HepG2 (cell line): ENCODE data around the gene APC2. TPM values are rescaled to one million over a fixed set of nuclear protein-coding genes. Genes with fewer than 3 reads are reported as not detected.
A peak's percentile ranks its signal among the peaks of the same experiment; 100 is the strongest.

ENCODE experiments used
- ATAC-seq: fragments of 200-7000 bp; cut with Tn5 transposase; 3 replicates; pipeline ENCODE4 v1.9.1; 2020; ENCODE audit warnings: mild to moderate bottlenecking, moderate library complexity
- BruUV-seq: library from RNA; stranded (reverse); fragments of 400-500 nt; replicated peaks from 2 replicates; lab custom pipeline; 2021; lab: Mats Ljungman, UMichigan
- CTCF ChIA-PET: fragments of 300-600 bp; formaldehyde crosslinking; extraction: SDS; loops from one replicate; lab custom pipeline; 2021; ENCODE audit warnings: low total read pairs, inconsistent platforms, low intra/inter-chr PET ratio; lab: Yijun Ruan, JAX
- POLR2A ChIA-PET: fragments of 350-600 bp; sonication (Branson Sonifier 250); formaldehyde crosslinking; loops from one replicate; lab custom pipeline; 2020; ENCODE audit warnings: antibody characterized with exemption, inconsistent platforms; lab: Yijun Ruan, JAX
- DNase-seq: peaks from one replicate; pipeline ENCODE4 v3.0.0-alpha.2; 2015; ENCODE audit warnings: low spot score
- FAIRE-seq: peaks from 3 replicates; lab custom pipeline; 2011; peaks lifted over from hg19 to GRCh38; lab: Jason Lieb, UNC
- H2AFZ ChIP-seq: one replicate; pipeline ENCODE4 v1.6.1; 2011; ENCODE audit warnings: low read length, inconsistent platforms
- H3K27ac ChIP-seq: fragments of 300-600 bp; 3 replicates; pipeline ENCODE4 v1.8.0; 2011; ENCODE audit warnings: mixed run types, mild to moderate bottlenecking, mixed read lengths, low read length, inconsistent platforms; ENCODE audit not compliant: insufficient read depth; ENCODE audit errors: extremely low read length
- H3K27me3 ChIP-seq, 2 experiments: fragments of 200-600 bp in 1 of 2; 2 replicates in 1 of 2; 3 replicates in 1 of 2; pipeline versions ENCODE4 v1.6.0 to v1.8.0; 2011; ENCODE audit warnings: low read length in 2 of 2, mild to moderate bottlenecking in 2 of 2, moderate library complexity in 2 of 2, inconsistent platforms in 1 of 2; ENCODE audit not compliant: insufficient read depth in 2 of 2, control insufficient read depth in 1 of 2
- H3K36me3 ChIP-seq, 2 experiments: fragments of 200-600 bp in 1 of 2; replicated peaks in 1 of 2; 2 replicates in 1 of 2; 3 replicates in 1 of 2; pipeline versions ENCODE4 v1.5.1 to v1.8.0; 2011; ENCODE audit warnings: low read length in 2 of 2, inconsistent platforms in 1 of 2; ENCODE audit not compliant: insufficient read depth in 2 of 2, control insufficient read depth in 1 of 2
- H3K4me1 ChIP-seq: 2 replicates; pipeline ENCODE4 v1.5.1; 2012; ENCODE audit warnings: low read length, inconsistent platforms; ENCODE audit not compliant: insufficient read depth
- H3K4me2 ChIP-seq: 2 replicates; pipeline ENCODE4 v1.6.0; 2011; ENCODE audit warnings: low read depth, low read length, inconsistent platforms
- H3K4me3 ChIP-seq, 3 experiments: fragments of 200-600 bp in 1 of 3; sonication (generic), shearing (Covaris generic) in 1 of 3; replicated peaks in 1 of 3; 2 replicates each; pipeline ENCODE4 v1.5.1; 2011 to 2016; ENCODE audit warnings: low read length in 3 of 3, inconsistent platforms in 2 of 3, low read depth in 2 of 3, mild to moderate bottlenecking in 2 of 3, control low read depth in 1 of 3, mixed read lengths in 1 of 3; ENCODE audit not compliant: insufficient read depth in 1 of 3
- H3K79me2 ChIP-seq: one replicate; pipeline ENCODE4 v1.6.1; 2011; ENCODE audit warnings: low read length, inconsistent platforms; ENCODE audit not compliant: insufficient read depth
- H3K9ac ChIP-seq: 2 replicates; pipeline ENCODE4 v1.6.0; 2011; ENCODE audit warnings: mild to moderate bottlenecking, low read depth, low read length, inconsistent platforms; ENCODE audit not compliant: insufficient read depth
- H3K9me3 ChIP-seq: 2 replicates; pipeline ENCODE4 v1.5.1; 2012; ENCODE audit warnings: mild to moderate bottlenecking, low read length
- H4K20me1 ChIP-seq: 2 replicates; pipeline ENCODE4 v1.6.0; 2011; ENCODE audit warnings: inconsistent platforms, mild to moderate bottlenecking, low read length, moderate library complexity; ENCODE audit not compliant: insufficient read depth
- ATF7 ChIP-seq, 2 experiments: fragments of 450-650 bp in 1 of 2; sonication (generic) in 1 of 2; formaldehyde crosslinking in 1 of 2; IDR thresholded peaks; 2 replicates each; pipeline versions ENCODE4 v1.4.0 to v1.6.1; 2016 to 2020; ENCODE audit warnings: antibody characterized with exemption in 1 of 2, mild to moderate bottlenecking in 1 of 2, missing genetic modification reagents in 1 of 2
- CENPX ChIP-seq: sonication (generic); formaldehyde crosslinking; IDR thresholded peaks from 2 replicates; pipeline ENCODE4 v1.9.0; 2021; ENCODE audit warnings: mild to moderate bottlenecking, missing genetic modification reagents, moderate library complexity
- HIVEP1 ChIP-seq: sonication (generic); formaldehyde crosslinking; IDR thresholded peaks from 2 replicates; pipeline ENCODE4 v1.4.0; 2020; ENCODE audit warnings: mild to moderate bottlenecking, missing genetic modification reagents
- HNRNPUL1 ChIP-seq: fragments of 200-400 bp; formaldehyde crosslinking; IDR thresholded peaks from 2 replicates; pipeline ENCODE4 v1.6.1; 2017; ENCODE audit warnings: low read depth, mild to moderate bottlenecking, low read length, moderate library complexity
- HOXA3 ChIP-seq: sonication (generic); formaldehyde crosslinking; IDR thresholded peaks from 2 replicates; pipeline ENCODE4 v1.5.0; 2020; ENCODE audit warnings: missing genetic modification reagents
- KLF16 ChIP-seq, 2 experiments: sonication (generic) in 1 of 2; formaldehyde crosslinking in 1 of 2; IDR thresholded peaks; 2 replicates each; pipeline versions ENCODE4 v1.6.1 to v1.8.0; 2016 to 2023; ENCODE audit warnings: missing genetic modification reagents in 2 of 2, missing compliant biosample characterization in 1 of 2
- MAZ ChIP-seq, 2 experiments: sonication (generic) in 1 of 2; formaldehyde crosslinking in 1 of 2; IDR thresholded peaks; 2 replicates each; pipeline versions ENCODE4 v1.5.0 to v1.6.1; 2012 to 2020; ENCODE audit warnings: low read depth in 2 of 2, mild to moderate bottlenecking in 2 of 2, borderline replicate concordance in 1 of 2, improper control_type of control experiment in 1 of 2, low read length in 1 of 2, missing genetic modification reagents in 1 of 2, moderate library complexity in 1 of 2
- POLR2A ChIP-seq, 2 experiments: IDR thresholded peaks; 2 replicates each; pipeline ENCODE4 v1.6.1; 2011; ENCODE audit warnings: low read depth in 2 of 2, low read length in 2 of 2, mild to moderate bottlenecking in 1 of 2, moderate library complexity in 1 of 2; ENCODE audit not compliant: insufficient read depth in 1 of 2
- RBM22 ChIP-seq: fragments of 200-400 bp; formaldehyde crosslinking; optimal IDR thresholded peaks from 2 replicates; pipeline ENCODE3; 2017; ENCODE audit warnings: mild to moderate bottlenecking, low read length, moderate library complexity
- RXRA ChIP-seq: sonication (generic); formaldehyde crosslinking; IDR thresholded peaks from 2 replicates; pipeline ENCODE4 v1.5.1; 2020; ENCODE audit warnings: missing genetic modification reagents
- SALL1 ChIP-seq: sonication (generic); formaldehyde crosslinking; IDR thresholded peaks from 2 replicates; pipeline ENCODE4 v1.8.0; 2022; ENCODE audit warnings: mild to moderate bottlenecking, missing genetic modification reagents
- SIN3A ChIP-seq: IDR thresholded peaks from 2 replicates; pipeline ENCODE4 v1.6.1; 2011; ENCODE audit warnings: low read depth, mild to moderate bottlenecking, control low read depth, low read length, borderline replicate concordance
- TP53 ChIP-seq: sonication (generic); formaldehyde crosslinking; conservative IDR thresholded peaks from 2 replicates; pipeline ENCODE4 v1.4.0; 2020; ENCODE audit warnings: missing genetic modification reagents
- ZMYM3 ChIP-seq: sonication (generic); formaldehyde crosslinking; IDR thresholded peaks from 2 replicates; pipeline ENCODE4 v1.5.1; 2020; ENCODE audit warnings: mild to moderate bottlenecking, missing genetic modification reagents
- ZMYM4 ChIP-seq: sonication (generic); formaldehyde crosslinking; IDR thresholded peaks from 2 replicates; pipeline ENCODE4 v1.8.1; 2023; ENCODE audit warnings: mild to moderate bottlenecking, missing genetic modification reagents
- ZNF17 ChIP-seq: sonication (generic); formaldehyde crosslinking; IDR thresholded peaks from 2 replicates; pipeline ENCODE4 v1.5.0; 2020; ENCODE audit warnings: mild to moderate bottlenecking, missing genetic modification reagents
- ZNF280D ChIP-seq: sonication (generic); formaldehyde crosslinking; IDR thresholded peaks from 2 replicates; pipeline ENCODE4 v1.5.1; 2020; ENCODE audit warnings: mild to moderate bottlenecking, missing genetic modification reagents
- ZNF343 ChIP-seq: sonication (generic); formaldehyde crosslinking; IDR thresholded peaks from 2 replicates; pipeline ENCODE4 v1.4.0; 2020; ENCODE audit warnings: mild to moderate bottlenecking, missing genetic modification reagents
- ZNF414 ChIP-seq: sonication (generic); formaldehyde crosslinking; IDR thresholded peaks from 2 replicates; pipeline ENCODE4 v1.5.0; 2020; ENCODE audit warnings: missing genetic modification reagents
- ZNF556 ChIP-seq: sonication (generic); formaldehyde crosslinking; IDR thresholded peaks from 2 replicates; pipeline ENCODE4 v1.4.0; 2020; ENCODE audit warnings: mild to moderate bottlenecking, missing genetic modification reagents, borderline replicate concordance
- WGBS: methylation state at CpG from one replicate; pipeline ENCODE4 v1.1.6; 2017; ENCODE audit warnings: low lambda C conversion rate; 5-methylcytosine and 5-hydroxymethylcytosine counted together
- in situ Hi-C: cut with HindIII; loops from 2 replicates; pipeline ENCODE4 v1.10.0; 2017; ENCODE audit warnings: low pct_unique_long_range_greater_than_20kb; ENCODE audit not compliant: extremely low pct_ligation_motif_present
- intact Hi-C: fragments of 100-400 bp; cut with micrococcal nuclease; formaldehyde crosslinking; loops from one replicate; pipeline ENCODE4 v1.10.0; 2022; ENCODE audit not compliant: unreplicated experiment
- polyA plus RNA-seq, 8 experiments: library from polyadenylated mRNA; depleted of rRNA in 3 of 8; stranded (reverse) in 7 of 8; unstranded in 1 of 8; fragments of >200 nt; fragmentation: Illumina TruSeq in 4 of 8; extraction: Trizol in 4 of 8; gene quantifications; 2 replicates each; pipeline versions ENCODE4 v1.2.1 to v1.2.3, GENCODE V29; 2011 to 2016; ENCODE audit warnings: low read depth in 4 of 8, missing spikeins in 1 of 8, mixed read lengths in 1 of 8; ENCODE audit not compliant: insufficient read depth in 1 of 8
- total RNA-seq, 5 experiments: library from RNA; depleted of rRNA; stranded (reverse); fragments of >200 nt; fragmentation: Illumina TruSeq; extraction: Trizol; gene quantifications; 2 replicates each; pipeline ENCODE4 v1.2.3, GENCODE V29; 2016; ENCODE audit warnings: low read depth in 1 of 5

Gene APC2
- total and polyA plus RNA-seq, 2 of the 13 experiments (the other 11 are each of a cell fraction or from before 2014, with no cell fraction given): 0.08 to 0.22 TPM

DNA sequence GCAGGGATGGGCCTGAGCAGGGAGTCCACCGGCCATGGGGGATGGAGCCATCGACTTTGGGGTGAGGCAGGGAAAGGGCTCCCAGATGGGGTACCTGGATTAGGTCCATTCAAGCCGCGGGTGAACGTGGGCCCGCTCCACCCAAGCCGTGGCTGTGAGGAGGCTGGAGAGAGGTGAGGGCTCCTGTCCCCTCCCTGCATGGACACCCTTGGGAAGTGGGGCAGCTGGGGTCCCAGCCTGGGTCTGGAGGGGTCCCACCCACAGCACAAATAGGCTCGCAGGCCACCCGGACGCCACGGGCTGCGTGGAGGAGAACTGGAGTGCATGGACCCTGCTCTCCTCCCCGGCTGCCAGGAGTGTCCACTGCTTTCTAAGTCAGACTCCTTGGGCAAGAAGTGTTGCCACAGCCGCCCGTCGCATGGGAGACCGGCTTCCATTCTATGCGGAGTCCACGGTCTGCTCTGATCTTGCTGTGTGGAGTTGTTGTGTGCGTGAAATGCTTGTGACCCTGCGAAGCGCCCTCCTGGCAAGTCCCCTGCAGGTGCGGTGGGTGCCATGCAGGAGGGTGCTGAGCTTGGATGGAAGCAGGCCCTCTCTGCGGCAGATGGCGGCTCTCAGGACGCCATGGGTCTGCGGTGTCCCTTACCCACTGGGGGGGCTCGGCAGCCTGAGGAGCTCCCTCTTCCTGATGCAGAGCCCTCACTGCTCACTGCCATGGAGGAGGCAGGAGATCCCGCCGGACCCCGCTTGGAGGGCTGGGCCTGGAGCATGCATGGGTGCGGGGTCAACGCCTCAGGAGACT is 40.5 kb upstream of the APC2 start:
- ChIA-PET POLR2A (interaction anchor here (0.5 to 1.3 kb wide), 5 partner anchors 15 to 141 kb away, joined by 3 to 5 read pairs (median 4); partner anchors contain the start of gene CIRBP), CTCF (no interaction called here)
- peak overlapping the region; percentile 88 to 95 (median 90) for H3K4me3 ChIP-seq
- ATAC-seq: peak; percentile 5; the same call in 2 of the 3 replicates
- no peaks in the 10 kb centered on the region for H3K9me3 ChIP-seq
- H3K79me2 ChIP-seq: peaks cover 64% of the 10 kb centered on the region
- no TSS peak for BruUV-seq
- H3K9ac ChIP-seq: peak overlapping the region; percentile 96
- H3K4me2 ChIP-seq: peak overlapping the region; percentile 99
- H3K36me3 ChIP-seq: peaks cover 5 to 25% of the 10 kb centered on the region in 2 experiments; a peak in 4 of 5 replicates
- H3K27ac ChIP-seq: peak overlapping the region; percentile 91
- peaks cover 58% of the 10 kb centered on the region for H4K20me1 ChIP-seq
- no peak for DNase-seq
- H3K4me1 ChIP-seq: peaks cover 60% of the 10 kb centered on the region
- H2AFZ ChIP-seq: no peak overlapping the region
- FAIRE-seq: no peak
- in situ Hi-C loops: no loop called here
- no peaks in the 10 kb centered on the region; a peak in 2 of 5 replicates for H3K27me3 ChIP-seq
- 50% methylated on average over 10 of the region's 33 CpGs for WGBS
- intact Hi-C loops: no loop called here
- no peak for TF ChIP-seq ZNF556 (CRISPR knock-in tag)
- no peak for TF ChIP-seq ATF7 (IDR thresholded peaks at IDR 0.05)
- no peak for TF ChIP-seq ATF7 (CRISPR knock-in tag; IDR thresholded peaks at IDR 0.05)
- TF ChIP-seq ZNF280D (CRISPR knock-in tag): no peak
- no peak for TF ChIP-seq ZNF17 (CRISPR knock-in tag)
- no peak for TF ChIP-seq HIVEP1 (CRISPR knock-in tag)
- no peak for TF ChIP-seq ZNF414 (CRISPR knock-in tag)
- no peak for TF ChIP-seq SALL1 (CRISPR knock-in tag)
- TF ChIP-seq MAZ (IDR thresholded peaks at IDR 0.05; ENCODE audit: borderline replicate concordance, low read depth, low read length): no peak
- TF ChIP-seq MAZ (CRISPR knock-in tag; IDR thresholded peaks at IDR 0.05; ENCODE audit: low read depth): 0 out of 2 replicates have a peak, but pooled peaks have one; percentile 34
- TF ChIP-seq HOXA3 (CRISPR knock-in tag): no peak
- TF ChIP-seq ZMYM4 (CRISPR knock-in tag): no peak
- TF ChIP-seq TP53: no peak
- TF ChIP-seq SIN3A: 0 out of 2 replicates have a peak, but pooled peaks have one; percentile 6
- no peak for TF ChIP-seq RXRA (CRISPR knock-in tag)
- no peak for TF ChIP-seq HNRNPUL1
- TF ChIP-seq KLF16 (CRISPR knock-in tag; IDR thresholded peaks at IDR 0.05): no peak
- TF ChIP-seq RBM22: no peak
- TF ChIP-seq POLR2A (IDR thresholded peaks at IDR 0.05; ENCODE audit: insufficient read depth in 1 of 2, low read depth in 2 of 2, low read length in 2 of 2): no peak
- TF ChIP-seq CENPX (CRISPR knock-in tag): no peak
- TF ChIP-seq ZMYM3 (CRISPR knock-in tag): no peak
- no peak for TF ChIP-seq ZNF343
